Stimulated activated CD8-positive, alpha-beta memory T cell treated with anti-CD3 and anti-CD28 coated beads, Interleukin-15, amount 100 ng/mL, for 4 hours (primary cell): ENCODE results near the gene AVPR1B.
"Not testable (repeated sequence)": the region's sequence is repeated elsewhere in the genome, so short reads cannot be mapped to it uniquely, and the experiment has no call there.

ENCODE experiments used
- DNase-seq, 2 donors: peaks; one replicate each; pipeline ENCODE4 v3.0.0-alpha.2; 2020; ENCODE audit warnings: low read depth in 2 of 2

Gene AVPR1B

DNA sequence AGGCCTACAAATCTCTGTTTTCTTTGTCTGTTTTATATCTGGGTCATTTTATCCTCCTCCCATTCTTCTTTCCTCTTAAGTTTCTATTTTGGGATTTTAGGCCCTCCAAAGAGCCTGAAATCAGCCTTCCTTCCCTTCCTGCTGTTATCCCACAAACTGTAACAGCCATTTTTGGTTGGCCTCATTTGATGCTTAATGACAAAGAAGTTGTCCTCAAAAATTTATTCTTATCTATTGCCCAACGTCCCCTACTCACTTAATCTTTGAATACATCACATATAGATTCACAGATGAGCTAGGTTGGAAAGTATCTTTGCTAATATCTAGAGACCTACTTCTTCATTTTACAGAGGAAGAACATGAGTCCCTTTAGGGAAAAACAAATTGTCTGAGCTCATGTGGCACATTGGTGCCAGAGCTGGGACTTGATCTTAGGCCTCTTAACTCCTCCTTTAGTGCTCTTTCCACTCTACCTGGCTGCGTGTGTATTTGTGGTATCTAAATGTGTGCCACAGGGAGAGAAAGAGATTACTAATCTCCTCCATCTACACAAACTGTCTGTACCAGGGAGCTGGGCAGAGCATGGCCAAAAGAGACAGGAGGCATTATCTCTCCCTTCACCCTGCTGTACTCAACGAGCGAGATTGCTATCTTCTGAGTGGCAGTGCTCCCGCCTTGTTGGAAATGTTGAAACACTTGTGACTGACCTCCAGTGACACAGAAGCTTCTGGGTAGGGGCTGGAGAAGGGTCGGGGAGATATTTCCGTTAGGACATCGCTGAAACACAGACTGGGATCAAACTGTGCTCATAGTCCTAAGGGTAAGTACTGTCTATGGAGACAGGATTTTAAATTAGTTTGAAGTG is 34.1 kb downstream of the AVPR1B start:
- DNase-seq = no peak

DNA sequence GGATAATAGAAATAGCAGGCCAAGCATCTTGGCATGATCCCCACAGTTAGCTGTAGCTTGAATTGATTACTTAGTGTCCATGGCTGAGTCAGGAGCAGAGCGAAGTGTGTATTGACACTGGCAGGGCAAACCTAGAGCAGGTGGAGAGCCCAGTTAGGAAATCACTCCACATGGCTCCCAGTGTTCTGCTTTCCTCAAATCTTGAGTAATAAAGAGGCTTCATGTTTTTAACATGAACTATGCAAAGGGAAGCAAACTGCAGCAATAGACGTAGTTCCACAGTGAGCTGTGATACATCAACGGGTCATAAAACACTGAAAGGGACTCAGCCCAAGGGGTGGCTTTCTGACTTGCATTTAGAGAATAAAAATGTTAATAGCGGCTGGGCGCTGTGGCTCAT is 35.3 kb downstream of the AVPR1B start:
- no peak for DNase-seq

DNA sequence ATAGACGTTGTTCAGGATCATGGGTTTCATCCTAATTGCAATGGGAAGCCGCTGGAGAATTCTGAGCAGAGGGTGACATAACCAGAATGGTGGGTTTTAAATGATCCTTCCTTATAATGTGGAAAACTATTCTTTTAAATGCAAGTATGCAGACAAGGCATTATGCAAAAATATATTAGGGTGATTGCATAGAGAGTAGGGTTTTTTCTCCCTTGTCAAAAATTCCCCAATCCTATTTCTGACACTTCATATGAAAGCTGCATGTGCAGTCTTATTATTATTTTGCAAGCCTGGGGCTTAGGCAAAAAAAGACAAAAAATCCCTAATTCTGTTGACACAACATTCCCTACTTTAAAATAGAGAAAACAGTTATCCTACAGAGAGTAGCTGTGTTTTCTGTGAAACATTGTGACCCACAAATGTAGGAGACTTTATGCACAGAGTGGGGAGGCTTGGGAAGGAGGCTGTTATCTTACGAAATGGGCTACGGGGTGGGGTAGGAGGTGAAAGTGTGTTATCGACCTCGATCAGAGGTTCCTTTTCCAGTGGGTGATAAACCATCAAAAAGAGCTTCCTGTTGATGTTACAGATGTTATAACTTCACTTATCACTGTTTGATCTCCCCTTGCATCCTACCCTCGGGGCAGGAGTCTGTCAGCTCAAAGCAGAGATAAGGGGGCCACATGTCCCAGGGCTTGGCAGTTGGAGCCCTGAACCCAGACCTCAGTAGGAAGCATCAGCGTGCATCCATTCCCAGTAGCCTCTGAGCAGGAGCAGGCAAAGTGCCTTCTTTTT is 37.0 kb downstream of the AVPR1B start:
- DNase-seq = no peak

DNA sequence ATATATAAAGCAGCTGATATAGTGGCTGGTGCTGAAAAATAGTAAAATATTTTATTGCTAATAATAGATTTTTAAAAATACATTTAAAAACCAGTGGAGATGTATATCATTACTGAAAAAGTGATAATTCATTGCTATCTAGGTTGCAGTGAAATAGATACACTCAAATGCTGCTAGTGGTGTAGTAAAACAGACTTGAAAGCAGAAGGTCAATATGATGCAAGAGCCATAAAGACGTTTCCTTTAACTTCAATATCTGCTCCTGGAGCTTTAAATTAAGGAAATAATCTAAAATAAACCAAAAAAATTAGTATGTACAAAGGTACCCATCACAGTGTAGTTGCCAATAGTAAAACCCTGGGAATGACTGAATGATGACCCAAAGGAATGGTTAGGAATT is 38.1 kb downstream of the AVPR1B start:
- DNase-seq = no peak

DNA sequence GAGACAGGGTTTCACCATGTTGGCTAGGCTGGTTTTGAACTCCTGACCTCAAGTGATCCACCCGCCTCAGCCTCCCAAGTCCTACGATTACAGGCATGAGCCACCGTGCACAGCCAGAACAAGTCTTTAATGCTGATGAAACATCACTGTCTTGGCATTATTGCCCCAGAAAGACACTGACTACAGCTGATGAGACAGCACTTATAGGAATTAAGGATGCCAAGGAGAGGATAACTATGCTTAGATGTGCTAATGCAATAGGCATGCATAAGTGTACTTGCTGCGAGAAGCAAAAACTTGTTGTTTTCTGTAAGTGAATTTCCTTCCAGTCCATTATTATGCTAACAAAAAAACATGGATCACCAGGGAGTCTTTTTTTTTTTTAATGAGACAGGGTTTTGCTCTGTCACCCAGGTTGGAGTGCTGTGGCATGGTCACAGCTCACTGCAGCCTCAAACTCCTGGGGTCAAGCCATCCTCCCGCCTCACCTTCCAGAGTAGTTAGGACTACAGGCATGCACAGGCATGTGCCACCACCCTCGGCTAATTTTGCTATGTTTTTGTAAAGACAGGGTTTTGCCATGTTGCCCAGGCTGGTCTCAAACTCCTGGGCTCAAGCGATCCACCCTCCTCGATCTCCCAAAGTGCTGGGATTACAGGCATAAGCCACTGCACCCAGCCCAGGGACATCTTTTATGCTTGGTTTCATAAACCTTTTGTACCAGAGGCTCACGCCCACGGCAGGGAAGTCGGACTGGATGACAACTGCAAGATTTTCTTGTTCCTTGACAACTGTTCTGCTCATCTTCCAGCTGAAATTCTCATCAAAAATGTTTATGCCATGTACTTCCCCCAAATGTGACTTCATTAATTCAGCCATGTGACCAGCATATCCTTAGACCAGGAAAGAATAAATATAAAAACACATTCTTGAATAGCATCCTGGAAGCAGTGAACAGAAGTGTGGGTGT is 41.1 kb downstream of the AVPR1B start:
- no peak for DNase-seq

DNA sequence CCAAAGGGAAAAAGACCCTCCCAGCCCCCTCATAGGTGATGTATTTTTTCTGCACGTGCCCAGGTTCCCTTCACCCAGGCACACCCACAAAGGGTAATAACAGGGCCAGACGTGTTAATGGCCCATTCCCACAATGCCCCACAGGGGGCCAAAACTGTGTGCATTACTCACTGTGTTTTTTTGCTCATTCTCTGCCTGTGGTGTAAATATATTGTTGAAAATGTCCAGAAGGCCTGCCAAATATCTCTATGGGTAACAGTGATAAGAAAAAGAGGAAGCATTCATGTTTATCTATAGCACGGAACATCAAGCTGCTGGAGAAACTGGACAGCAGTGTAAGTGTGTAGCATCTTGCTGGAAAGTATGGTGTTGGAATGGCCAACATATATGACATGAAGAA is 42.3 kb downstream of the AVPR1B start:
- DNase-seq = no peak

DNA sequence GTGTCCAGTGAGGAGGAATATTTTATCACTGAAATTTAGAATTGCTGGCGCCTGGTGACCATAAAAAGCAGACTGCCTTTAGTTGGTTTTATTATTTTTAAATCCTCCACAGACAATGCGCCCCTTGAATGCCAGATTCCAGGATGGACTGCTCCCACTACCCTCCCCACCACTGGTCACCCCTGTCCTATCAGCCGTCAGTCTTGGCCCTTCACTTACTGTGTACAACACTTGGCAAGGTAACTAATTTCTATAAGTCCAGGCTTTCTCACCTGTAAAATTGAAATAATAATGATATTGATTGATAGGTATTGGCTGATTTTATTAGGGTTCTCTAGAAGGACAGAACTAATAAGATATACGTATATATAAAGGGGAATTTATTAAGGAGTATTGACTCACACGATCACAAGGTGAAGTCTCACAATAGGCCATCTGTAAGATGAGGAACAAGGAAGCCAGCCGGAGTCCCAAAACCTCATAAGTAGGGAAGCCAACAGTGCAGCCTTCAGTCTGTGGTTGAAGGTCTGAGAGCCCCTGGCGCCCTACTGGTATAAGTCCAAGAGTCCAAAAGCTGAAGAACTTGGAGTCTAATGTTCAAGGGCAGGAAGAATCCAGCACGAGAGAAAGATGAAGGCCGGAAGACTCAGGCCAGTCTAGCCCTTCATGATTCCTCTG is 46.4 kb downstream of the AVPR1B start:
- no peak for DNase-seq

DNA sequence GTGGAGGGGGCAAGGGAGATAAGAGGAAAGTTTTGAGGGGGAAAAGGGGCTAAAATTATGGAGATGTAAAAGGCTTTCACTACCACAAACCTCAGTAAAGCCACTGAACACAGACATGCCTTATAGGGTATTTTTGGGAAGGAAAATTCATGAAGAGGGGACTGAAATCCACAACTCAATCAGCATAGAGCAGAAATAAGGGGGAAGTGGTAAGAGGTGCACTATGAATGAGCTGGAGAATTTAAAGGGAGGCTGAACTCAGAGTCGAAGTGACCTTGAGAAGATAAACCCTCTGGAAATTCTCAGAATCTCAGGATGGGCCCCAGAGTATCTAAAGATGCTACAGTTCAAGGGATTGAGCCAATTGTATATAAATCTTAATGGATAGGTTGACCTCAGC is 48.9 kb downstream of the AVPR1B start:
- DNase-seq = no peak

DNA sequence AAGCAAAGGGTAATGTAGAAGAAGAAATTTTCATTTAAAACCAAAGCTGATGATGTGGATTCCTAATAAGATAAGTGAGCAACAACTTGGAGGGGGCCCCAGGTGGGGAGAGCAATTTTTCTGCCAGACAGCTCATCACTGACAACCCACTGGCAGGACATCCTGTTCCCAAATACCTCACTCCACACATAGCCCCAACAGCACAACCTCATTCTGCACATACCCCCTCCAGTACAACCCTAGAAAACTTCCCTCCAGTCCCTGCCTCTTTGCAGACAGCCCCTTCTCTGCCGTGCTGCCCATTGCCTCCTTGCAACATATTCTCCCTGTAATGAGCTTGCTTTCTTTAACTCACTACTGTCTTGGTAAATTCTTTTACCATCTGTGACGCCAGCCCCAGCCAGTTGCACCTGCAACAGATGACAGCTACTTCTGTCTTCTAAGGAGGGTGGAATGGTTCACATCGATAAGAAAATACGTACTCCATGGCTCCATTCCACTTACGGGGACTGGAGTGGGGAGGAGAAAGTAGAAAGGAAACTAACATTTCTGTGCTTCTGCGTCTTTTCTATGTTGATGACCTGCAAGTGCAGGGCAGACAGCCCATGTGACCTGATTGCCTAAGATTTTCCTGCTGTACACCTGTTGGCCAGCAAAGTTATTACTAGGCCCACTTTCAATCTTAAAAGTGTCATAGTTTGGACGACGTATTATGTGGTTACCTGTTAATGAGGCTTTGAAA is 49.5 kb downstream of the AVPR1B start:
- DNase-seq = no peak

DNA sequence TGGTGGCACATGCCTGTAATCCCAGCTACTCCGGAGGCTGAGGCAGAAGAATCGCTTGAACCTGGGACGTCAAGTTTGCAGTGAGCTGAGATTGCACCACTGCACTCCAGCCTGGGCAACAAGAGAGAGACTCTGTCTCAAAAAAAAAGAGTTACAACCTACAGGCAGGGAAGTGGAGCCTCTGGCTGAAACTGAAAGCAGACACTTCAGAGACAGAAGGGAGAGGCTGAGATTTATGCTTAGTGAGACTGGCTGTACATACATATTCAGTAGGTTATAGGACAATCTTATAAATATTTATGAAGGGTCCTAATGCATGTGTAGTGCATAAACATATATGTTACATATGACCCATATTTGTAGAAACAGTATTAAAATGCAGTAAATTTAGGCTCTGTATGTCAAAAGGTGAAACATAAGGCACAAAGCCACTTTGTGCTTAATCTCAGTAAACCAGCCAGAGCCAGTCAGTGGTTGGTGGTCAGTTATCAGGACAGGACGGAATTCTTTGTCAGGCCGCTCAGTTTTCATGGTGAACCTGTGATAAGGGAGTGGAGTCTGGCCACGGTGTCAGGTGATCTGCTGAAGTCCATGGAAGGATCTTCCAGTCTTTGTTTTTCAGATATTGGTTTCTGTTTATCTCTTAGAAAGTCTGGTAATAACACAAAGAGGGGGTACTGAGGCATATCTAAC is 50.6 kb downstream of the AVPR1B start:
- DNase-seq = no peak

DNA sequence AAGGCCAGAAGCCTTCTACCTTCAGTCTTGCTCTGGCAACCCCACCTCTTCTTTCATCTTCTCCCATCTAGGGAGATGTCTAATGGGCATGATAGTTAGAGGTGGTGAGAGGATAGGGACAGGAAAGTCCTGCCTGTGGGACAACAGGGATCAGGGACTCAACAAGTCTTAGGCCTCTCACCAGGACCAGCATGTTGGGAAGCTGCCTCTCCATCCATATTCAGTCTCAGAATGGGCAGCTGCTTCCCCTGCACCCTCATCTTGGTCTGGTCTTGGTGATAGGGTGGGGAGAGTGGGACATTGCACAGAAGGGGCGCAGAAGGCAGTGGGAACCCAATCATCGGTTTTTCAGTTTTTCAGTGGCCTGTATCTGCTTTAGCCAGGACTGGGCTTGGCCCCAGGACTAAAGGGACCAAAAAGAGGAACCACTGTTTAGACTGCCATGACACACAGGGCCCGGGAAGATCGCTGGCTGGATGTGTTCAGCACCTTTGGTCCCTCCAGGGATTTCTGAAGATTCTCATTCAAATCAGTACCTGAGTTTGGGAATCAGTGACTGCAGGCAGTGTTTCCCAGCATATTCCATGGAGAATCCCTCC is 51.5 kb downstream of the AVPR1B start:
- DNase-seq = no peak

DNA sequence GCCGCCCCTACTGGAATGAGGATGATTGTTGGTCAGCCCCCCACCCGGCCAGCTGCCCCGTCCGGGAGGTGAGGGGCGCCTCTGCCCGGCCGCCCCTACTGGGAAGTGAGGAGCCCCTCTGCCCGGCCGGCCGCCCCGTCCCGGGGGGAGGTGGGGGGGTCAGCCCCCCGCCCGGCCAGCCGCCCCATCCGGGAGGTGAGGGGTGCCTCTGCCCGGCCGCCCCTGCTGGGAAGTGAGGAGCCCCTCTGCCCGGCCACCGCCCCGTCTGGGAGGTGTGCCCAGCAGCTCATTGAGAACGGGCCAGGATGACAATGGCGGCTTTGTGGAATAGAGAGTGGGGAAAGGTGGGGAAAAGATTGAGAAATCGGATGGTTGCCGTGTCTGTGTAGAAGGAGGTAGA is 52.7 kb downstream of the AVPR1B start:
- not testable (repeated sequence) for DNase-seq

DNA sequence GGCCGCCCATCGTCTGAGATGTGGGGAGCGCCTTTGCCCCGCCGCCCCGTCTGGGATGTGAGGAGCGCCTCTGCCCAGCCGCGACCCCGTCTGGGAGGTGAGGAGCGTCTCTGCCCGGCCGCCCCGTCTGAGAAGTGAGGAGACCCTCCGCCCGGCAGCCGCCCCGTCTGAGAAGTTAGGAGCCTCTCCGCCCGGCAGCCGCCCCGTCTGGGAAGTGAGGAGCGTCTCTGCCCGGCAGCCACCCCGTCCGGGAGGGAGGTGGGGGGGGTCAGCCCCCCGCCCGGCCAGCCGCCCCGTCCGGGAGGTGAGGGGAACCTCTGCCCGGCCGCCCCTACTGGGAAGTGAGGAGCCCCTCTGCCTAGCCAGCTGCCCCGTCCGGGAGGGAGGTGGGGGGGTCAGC is 53.2 kb downstream of the AVPR1B start:
- DNase-seq = not testable (repeated sequence)

DNA sequence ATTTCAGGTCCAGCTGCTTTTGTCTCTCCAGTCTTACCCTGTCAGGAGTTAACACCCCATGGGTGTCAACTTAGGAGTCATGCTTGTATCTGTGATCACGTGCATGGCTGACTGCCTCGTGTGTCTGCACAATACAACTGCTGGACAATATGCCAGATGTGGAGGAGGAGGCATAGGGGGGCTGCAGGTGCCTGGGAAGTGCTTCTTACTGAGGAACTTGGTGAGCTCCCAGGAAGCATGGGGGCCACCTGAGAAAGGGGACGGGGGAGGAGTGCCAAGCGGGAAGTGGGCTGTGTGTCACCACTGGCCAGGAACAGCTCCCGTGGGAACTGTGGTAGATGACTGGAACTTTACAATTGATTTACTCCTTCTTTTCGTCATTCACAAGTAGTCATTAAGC is 54.7 kb downstream of the AVPR1B start:
- DNase-seq = no peak

DNA sequence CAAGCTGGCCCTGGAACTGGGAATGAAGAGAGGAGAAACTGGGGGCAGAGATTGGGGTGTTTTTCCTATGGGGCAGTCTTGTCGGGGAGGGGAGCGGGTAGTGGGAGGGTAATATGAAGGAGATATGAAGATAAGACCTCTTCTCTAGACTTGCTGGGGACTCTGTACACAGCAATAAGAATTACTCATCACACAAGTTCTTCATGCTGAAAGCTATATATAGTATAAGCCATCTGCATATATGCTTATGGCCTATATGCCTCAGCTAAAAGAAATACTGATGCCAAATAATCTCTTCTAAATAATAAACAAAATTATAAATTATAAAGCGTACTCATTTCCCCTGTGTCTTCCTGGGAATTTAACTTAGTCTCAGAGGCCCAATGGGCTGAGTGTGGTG is 56.3 kb downstream of the AVPR1B start:
- no peak for DNase-seq
